CD4-positive, alpha-beta T cell (primary cell): ENCODE measurements around the gene ZNF277. TPM values are rescaled to one million over a fixed set of nuclear protein-coding genes. Genes with fewer than 3 reads are reported as not detected.

Source experiments
- ATAC-seq: fragments of 200-7000 bp; cut with Tn5 transposase; one replicate; pipeline ENCODE4 v1.10.0; 2022; ENCODE audit warnings: mild to moderate bottlenecking; ENCODE audit not compliant: poor library complexity
- CTCF ChIA-PET: fragments of 350-600 bp; sonication (Branson Sonifier 250); formaldehyde crosslinking; loops from one replicate; lab custom pipeline; 2021; ENCODE audit warnings: antibody characterized with exemption, inconsistent platforms; lab: Charles Lee
- POLR2A ChIA-PET: fragments of 350-600 bp; sonication (Branson Sonifier 250); formaldehyde crosslinking; loops from one replicate; lab custom pipeline; 2021; ENCODE audit warnings: antibody characterized with exemption, inconsistent platforms; lab: Charles Lee
- DNase-seq, 14 experiments: peaks; one replicate each; pipeline ENCODE4 v3.0.0-alpha.2; 2013 to 2020; ENCODE audit warnings: mixed read lengths in 2 of 14
- H3K27ac ChIP-seq, 2 donors: one replicate each; pipeline versions ENCODE4 v1.5.1 to v1.7.0; 2013; ENCODE audit warnings: low read length in 2 of 2, low read depth in 1 of 2, mild to moderate bottlenecking in 1 of 2
- H3K27me3 ChIP-seq, 2 experiments: 1 replicate in 1 of 2; 2 replicates in 1 of 2; pipeline versions ENCODE4 v1.6.1 to v1.7.0; 2013; ENCODE audit warnings: low read length in 2 of 2, control low read depth in 1 of 2, mild to moderate bottlenecking in 1 of 2, moderate library complexity in 1 of 2; ENCODE audit not compliant: insufficient read depth in 2 of 2, control insufficient read depth in 1 of 2
- H3K36me3 ChIP-seq: one replicate; pipeline ENCODE4 v1.6.1; 2013; ENCODE audit warnings: low read length, control low read depth; ENCODE audit not compliant: insufficient read depth
- H3K4me1 ChIP-seq: one replicate; pipeline ENCODE4 v1.6.1; 2013; ENCODE audit warnings: low read length, control low read depth; ENCODE audit not compliant: insufficient read depth
- H3K4me3 ChIP-seq: one replicate; pipeline ENCODE4 v1.5.1; 2013; ENCODE audit warnings: mild to moderate bottlenecking, low read length, moderate library complexity
- H3K9me3 ChIP-seq, 2 experiments: 1 replicate in 1 of 2; 2 replicates in 1 of 2; pipeline versions ENCODE4 v1.6.1 to v1.7.0; 2013; ENCODE audit warnings: low read length in 2 of 2, mild to moderate bottlenecking in 2 of 2, control low read depth in 1 of 2, moderate library complexity in 1 of 2; ENCODE audit not compliant: control insufficient read depth in 1 of 2, insufficient read depth in 1 of 2
- H3K27ac Mint-ChIP-seq: one replicate; pipeline ENCODE4 v1.8.0; 2020; ENCODE audit warnings: mixed read lengths
- H3K27me3 Mint-ChIP-seq: one replicate; pipeline ENCODE4 v1.8.0; 2021; ENCODE audit warnings: mixed read lengths
- H3K36me3 Mint-ChIP-seq: one replicate; pipeline ENCODE4 v1.8.0; 2021; ENCODE audit warnings: low read depth, mixed read lengths
- H3K4me1 Mint-ChIP-seq: one replicate; pipeline ENCODE4 v1.8.0; 2021; ENCODE audit warnings: low read depth, mixed read lengths
- H3K4me3 Mint-ChIP-seq: one replicate; pipeline ENCODE4 v1.8.0; 2020; ENCODE audit warnings: mild to moderate bottlenecking, mixed read lengths
- H3K9me3 Mint-ChIP-seq: one replicate; pipeline ENCODE4 v1.8.0; 2020; ENCODE audit warnings: mixed read lengths
- intact Hi-C, 2 experiments: fragments of 100-400 bp; cut with DNase I in 1 of 2; cut with micrococcal nuclease in 1 of 2; formaldehyde crosslinking; loops; one replicate each; pipeline versions ENCODE4 v1.15.1 to v1.9.0; 2023 to 2025; cut with DNase I, micrococcal nuclease
- total RNA-seq, 174 experiments: library from RNA in 2 of 174; stranded (reverse) in 2 of 174; gene quantifications; one replicate each; pipeline ENCODE4 v1.2.3 and lab custom pipeline; 2021 to 2026
- TF ChIP-seq, protein P1 (sequence below): fragments of 200-600 bp; IDR thresholded peaks from one replicate; pipeline ENCODE4 v1.8.0; 2022; ENCODE audit warnings: antibody characterized with exemption, mild to moderate bottlenecking

ZNF277 gene
- total RNA-seq, 2 experiments from 2014 or later: 21.6 to 22.5 TPM

DNA sequence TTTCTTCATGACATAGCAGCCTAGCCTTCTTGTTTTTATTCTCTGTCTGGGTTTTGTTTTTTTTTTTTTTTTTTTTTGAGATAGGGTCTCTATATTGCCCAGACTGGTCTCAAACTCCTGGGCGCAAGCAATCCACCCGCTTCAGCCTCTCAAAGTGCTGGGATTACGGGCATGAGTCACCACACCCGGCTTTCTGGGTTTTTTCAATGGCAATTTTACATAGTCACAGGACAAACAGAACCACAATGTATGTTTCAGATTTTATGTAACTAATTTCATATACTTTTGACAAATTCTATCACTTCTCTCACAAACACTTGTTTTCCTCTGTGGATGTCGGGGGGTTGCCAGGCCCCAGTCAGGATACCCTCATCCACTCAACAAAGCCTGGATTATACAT, 16.8 kb upstream of the ZNF277 start:
- Histone ChIP-seq H3K36me3 (no peaks in the 10 kb centered on the region), H3K27ac (no peak overlapping the region), H3K4me3 (no peak overlapping the region), H3K27me3 (peaks cover 2 to 12% of the 10 kb centered on the region in 2 experiments), H3K9me3 (no peaks in the 10 kb centered on the region), H3K4me1 (no peaks in the 10 kb centered on the region)
- Mint-ChIP-seq H3K27me3 (peaks cover 21% of the 10 kb centered on the region), H3K9me3 (no peaks in the 10 kb centered on the region), H3K36me3 (no peaks in the 10 kb centered on the region), H3K4me1 (no peaks in the 10 kb centered on the region), H3K4me3 (no peak overlapping the region), H3K27ac (no peak overlapping the region)
- DNase-seq: no peak
- ATAC-seq: no peak
- intact Hi-C loops: no loop called here
- CTCF ChIA-PET: no interaction called here
- TF ChIP-seq, protein P1, sequence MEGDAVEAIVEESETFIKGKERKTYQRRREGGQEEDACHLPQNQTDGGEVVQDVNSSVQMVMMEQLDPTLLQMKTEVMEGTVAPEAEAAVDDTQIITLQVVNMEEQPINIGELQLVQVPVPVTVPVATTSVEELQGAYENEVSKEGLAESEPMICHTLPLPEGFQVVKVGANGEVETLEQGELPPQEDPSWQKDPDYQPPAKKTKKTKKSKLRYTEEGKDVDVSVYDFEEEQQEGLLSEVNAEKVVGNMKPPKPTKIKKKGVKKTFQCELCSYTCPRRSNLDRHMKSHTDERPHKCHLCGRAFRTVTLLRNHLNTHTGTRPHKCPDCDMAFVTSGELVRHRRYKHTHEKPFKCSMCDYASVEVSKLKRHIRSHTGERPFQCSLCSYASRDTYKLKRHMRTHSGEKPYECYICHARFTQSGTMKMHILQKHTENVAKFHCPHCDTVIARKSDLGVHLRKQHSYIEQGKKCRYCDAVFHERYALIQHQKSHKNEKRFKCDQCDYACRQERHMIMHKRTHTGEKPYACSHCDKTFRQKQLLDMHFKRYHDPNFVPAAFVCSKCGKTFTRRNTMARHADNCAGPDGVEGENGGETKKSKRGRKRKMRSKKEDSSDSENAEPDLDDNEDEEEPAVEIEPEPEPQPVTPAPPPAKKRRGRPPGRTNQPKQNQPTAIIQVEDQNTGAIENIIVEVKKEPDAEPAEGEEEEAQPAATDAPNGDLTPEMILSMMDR: no peak
- POLR2A ChIA-PET: no interaction called here

DNA sequence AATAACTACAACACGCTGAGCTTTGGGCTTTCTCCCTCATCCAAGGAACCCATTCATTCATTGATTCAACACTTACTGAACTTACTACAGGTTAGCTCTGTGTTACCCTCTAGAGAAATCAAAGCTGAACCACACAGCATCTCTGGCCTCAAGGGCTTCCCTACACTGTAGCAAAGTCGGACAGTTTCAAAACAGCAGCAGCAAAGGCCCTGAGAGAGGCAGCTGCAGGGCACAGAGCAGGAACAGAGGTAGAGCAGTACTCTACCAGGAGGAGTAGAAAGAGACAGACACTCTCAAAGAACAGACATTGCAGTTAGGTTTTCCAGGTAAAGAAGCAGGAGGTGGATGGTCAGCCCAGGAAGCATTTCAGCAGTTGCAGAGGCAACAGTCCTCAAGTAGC, 16.4 kb upstream of the ZNF277 start:
- Mint-ChIP-seq H3K36me3 (no peaks in the 10 kb centered on the region), H3K27ac (no peak overlapping the region), H3K9me3 (no peaks in the 10 kb centered on the region), H3K4me3 (no peak overlapping the region), H3K4me1 (no peaks in the 10 kb centered on the region), H3K27me3 (peaks cover 21% of the 10 kb centered on the region)
- TF ChIP-seq, protein P1: no peak
- DNase-seq (no peak), ATAC-seq (no peak)
- H3K9me3 ChIP-seq: no peaks in the 10 kb centered on the region
- intact Hi-C loops: no loop called here
- peaks cover 2 to 12% of the 10 kb centered on the region in 2 experiments for H3K27me3 ChIP-seq
- no peaks in the 10 kb centered on the region for H3K4me1 ChIP-seq
- H3K36me3 ChIP-seq: no peaks in the 10 kb centered on the region
- POLR2A ChIA-PET: no interaction called here
- H3K27ac ChIP-seq: no peak overlapping the region
- CTCF ChIA-PET: no interaction called here
- H3K4me3 ChIP-seq: no peak overlapping the region

DNA sequence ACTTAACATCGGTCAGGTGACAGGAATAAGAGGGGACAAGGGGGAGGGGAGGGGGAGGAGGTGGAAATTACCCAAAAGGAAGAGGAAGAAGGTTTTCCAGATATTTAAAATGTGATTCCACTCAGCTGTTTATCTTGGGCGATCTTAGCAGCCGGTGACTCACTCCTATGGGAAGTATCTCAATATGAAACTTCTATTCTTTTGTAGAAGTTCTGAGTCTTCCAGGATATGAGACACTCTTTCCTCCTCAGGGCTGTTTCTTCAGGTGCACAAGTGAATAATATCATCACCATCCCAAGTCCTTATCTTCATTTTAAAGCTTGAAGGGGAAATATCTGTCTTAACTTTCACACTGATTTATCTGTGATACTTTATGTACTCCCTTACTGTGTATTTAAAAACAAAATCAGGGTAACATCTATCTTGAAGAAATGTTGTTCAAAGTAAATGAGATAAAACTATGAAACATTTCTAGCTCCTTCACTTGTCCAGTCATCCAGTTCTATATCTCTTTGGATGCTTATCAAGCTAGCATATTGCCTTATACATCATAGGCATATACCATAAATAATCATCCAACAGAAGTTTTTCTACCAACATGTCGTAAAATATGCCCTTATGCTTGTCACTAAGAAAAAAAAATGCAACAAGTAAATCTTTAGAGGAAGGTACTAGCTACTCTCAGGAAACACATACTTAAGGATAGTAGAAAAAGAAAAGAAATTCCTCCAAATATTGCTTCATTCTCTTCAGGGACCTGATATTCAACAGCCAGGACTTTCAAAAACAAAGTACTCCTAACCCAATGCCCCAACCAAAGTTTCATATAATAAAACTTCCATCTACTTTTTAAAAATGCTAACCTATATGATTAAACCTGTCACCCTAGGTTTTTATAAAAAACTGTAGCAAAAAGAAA, 14.0 kb upstream of the ZNF277 start:
- no peak for ATAC-seq
- intact Hi-C loops: no loop called here
- Mint-ChIP-seq H3K27me3 (peaks cover 39% of the 10 kb centered on the region), H3K4me3 (no peak overlapping the region), H3K27ac (no peak overlapping the region), H3K9me3 (no peaks in the 10 kb centered on the region), H3K4me1 (no peaks in the 10 kb centered on the region), H3K36me3 (no peaks in the 10 kb centered on the region)
- no peak for DNase-seq
- Histone ChIP-seq H3K36me3 (no peaks in the 10 kb centered on the region), H3K27ac (no peak overlapping the region), H3K4me1 (no peaks in the 10 kb centered on the region), H3K9me3 (no peaks in the 10 kb centered on the region), H3K4me3 (no peak overlapping the region), H3K27me3 (peaks cover 6 to 26% of the 10 kb centered on the region in 2 experiments)
- TF ChIP-seq, protein P1: no peak
- POLR2A ChIA-PET: no interaction called here
- CTCF ChIA-PET: no interaction called here
